Neural cell (in vitro differentiated cells): ENCODE measurements around the gene THRB. TPM values are rescaled to one million over a fixed set of nuclear protein-coding genes. Genes with fewer than 3 reads are reported as not detected.

ENCODE experiments used
- H2AFZ ChIP-seq: fragments of 200-600, 300-800 bp; sonication (generic), shearing (Covaris generic); 2 replicates; pipeline ENCODE4 v1.6.0; 2014; ENCODE audit warnings: low read depth, mild to moderate bottlenecking, antibody characterized with exemption, low read length, moderate library complexity
- H3F3A ChIP-seq: fragments of 200-600 bp; shearing (Covaris generic); 2 replicates; pipeline ENCODE4 v1.6.1; 2016; ENCODE audit warnings: mild to moderate bottlenecking, moderate library complexity, mixed read lengths, antibody characterized with exemption, low read length; ENCODE audit not compliant: insufficient read depth, poor library complexity, severe bottlenecking
- H3K27ac ChIP-seq: fragments of 200-600, 300-800 bp; sonication (generic), shearing (Covaris generic); 2 replicates; pipeline ENCODE4 v1.5.1; 2014; ENCODE audit warnings: mild to moderate bottlenecking, low read length, moderate library complexity
- H3K27me3 ChIP-seq: fragments of 300-800, 200-600 bp; sonication (generic), shearing (Covaris generic); 2 replicates; pipeline ENCODE4 v1.6.0; 2014; ENCODE audit warnings: mild to moderate bottlenecking, low read depth, low read length, moderate library complexity; ENCODE audit not compliant: insufficient read depth
- H3K36me3 ChIP-seq: fragments of 300-800, 200-600 bp; sonication (generic), shearing (Covaris generic); 2 replicates; pipeline ENCODE4 v1.5.1; 2014; ENCODE audit warnings: mild to moderate bottlenecking, antibody characterized with exemption, low read length, moderate library complexity; ENCODE audit not compliant: insufficient read depth
- H3K4me2 ChIP-seq: fragments of 300-800, 200-600 bp; sonication (generic), shearing (Covaris generic); 2 replicates; pipeline ENCODE4 v1.6.0; 2014; ENCODE audit warnings: mild to moderate bottlenecking, low read length
- H3K4me3 ChIP-seq: fragments of 300-800, 200-600 bp; sonication (generic), shearing (Covaris generic); 2 replicates; pipeline ENCODE4 v1.5.1; 2014; ENCODE audit warnings: mild to moderate bottlenecking, low read length, moderate library complexity
- H3K79me2 ChIP-seq: fragments of 200-600 bp; shearing (Covaris generic); replicated peaks from 2 replicates; pipeline ENCODE4 v1.6.0; 2014; ENCODE audit warnings: mild to moderate bottlenecking, low read length, moderate library complexity; ENCODE audit not compliant: insufficient read depth
- H3K9ac ChIP-seq: fragments of 300-800, 200-600 bp; sonication (generic), shearing (Covaris generic); 2 replicates; pipeline ENCODE4 v1.6.1; 2016; ENCODE audit warnings: mild to moderate bottlenecking, low read length, mixed read lengths
- H3K9me2 ChIP-seq: fragments of 200-600 bp; shearing (Covaris generic); 2 replicates; pipeline ENCODE4 v1.6.1; 2016; ENCODE audit warnings: mild to moderate bottlenecking, low read length, mixed read lengths; ENCODE audit not compliant: insufficient read depth
- H3K9me3 ChIP-seq: fragments of 200-600, 300-800 bp; sonication (generic), shearing (Covaris generic); 2 replicates; pipeline ENCODE4 v1.6.1; 2016; ENCODE audit warnings: mild to moderate bottlenecking, mixed run types, low read length, moderate library complexity, mixed read lengths
- H4K20me1 ChIP-seq: fragments of 200-600 bp; shearing (Covaris generic); 2 replicates; pipeline ENCODE4 v1.6.1; 2016; ENCODE audit warnings: mild to moderate bottlenecking, mixed run types; ENCODE audit not compliant: insufficient read depth
- CTCF ChIP-seq: fragments of 450-650 bp; IDR thresholded peaks from 2 replicates; pipeline ENCODE4 v1.5.1; 2014; ENCODE audit warnings: antibody characterized with exemption, mild to moderate bottlenecking, moderate library complexity; ENCODE audit not compliant: poor library complexity, severe bottlenecking
- EP300 ChIP-seq: fragments of 450-650 bp; conservative IDR thresholded peaks from 2 replicates; pipeline ENCODE4 v1.6.1; 2014; ENCODE audit warnings: antibody characterized with exemption, mild to moderate bottlenecking, moderate library complexity; ENCODE audit not compliant: poor library complexity, severe bottlenecking
- EZH2 ChIP-seq: fragments of 200-600, 300-800 bp; shearing (Covaris generic), sonication (generic); IDR thresholded peaks from 2 replicates; pipeline ENCODE4 v1.6.1; 2014; ENCODE audit warnings: antibody characterized with exemption, low read length, borderline replicate concordance, mild to moderate bottlenecking; ENCODE audit not compliant: insufficient read depth, poor library complexity, severe bottlenecking
- MXI1 ChIP-seq: fragments of 450-650 bp; conservative IDR thresholded peaks from 2 replicates; pipeline ENCODE4 v1.6.1; 2014; ENCODE audit warnings: antibody characterized with exemption, mild to moderate bottlenecking; ENCODE audit not compliant: poor library complexity, severe bottlenecking
- POLR2AphosphoS5 ChIP-seq: IDR thresholded peaks from 2 replicates; pipeline ENCODE4 v1.6.1; 2012
- RAD21 ChIP-seq: fragments of 450-650 bp; conservative IDR thresholded peaks from 2 replicates; pipeline ENCODE4 v1.6.1; 2014; ENCODE audit warnings: antibody characterized with exemption, mild to moderate bottlenecking, moderate library complexity
- REST ChIP-seq: IDR thresholded peaks from 2 replicates; pipeline ENCODE4 v1.6.1; 2012; ENCODE audit warnings: borderline replicate concordance
- SMC3 ChIP-seq: fragments of 450-650 bp; conservative IDR thresholded peaks from 2 replicates; pipeline ENCODE4 v1.6.1; 2014; ENCODE audit warnings: antibody characterized with exemption, mild to moderate bottlenecking, moderate library complexity; ENCODE audit not compliant: poor library complexity
- TAF1 ChIP-seq: IDR thresholded peaks from 2 replicates; pipeline ENCODE4 v1.6.1; 2012; ENCODE audit warnings: low read depth
- polyA plus RNA-seq: library from polyadenylated mRNA; depleted of rRNA; stranded (reverse); fragments of >200 nt; gene quantifications from 2 replicates; pipeline ENCODE4 v1.2.3, GENCODE V29; 2014

THRB gene
- polyA plus RNA-seq, 1 donor from 2014 or later: 1.7 TPM

GRCh38 chr3:24530471-24530870, 35.8 kb upstream of the THRB start:
- no peak overlapping the region for H3K9ac ChIP-seq
- no peaks in the 10 kb centered on the region for H3K79me2 ChIP-seq
- H2AFZ ChIP-seq: no peak overlapping the region
- no peak overlapping the region for H3K4me2 ChIP-seq
- no peaks in the 10 kb centered on the region for H3K27me3 ChIP-seq
- no peaks in the 10 kb centered on the region for H4K20me1 ChIP-seq
- H3K36me3 ChIP-seq: no peaks in the 10 kb centered on the region
- no peaks in the 10 kb centered on the region for H3K9me3 ChIP-seq
- no peaks in the 10 kb centered on the region for H3F3A ChIP-seq
- no peak overlapping the region for H3K4me3 ChIP-seq
- H3K27ac ChIP-seq: no peak overlapping the region
- H3K9me2 ChIP-seq: no peaks in the 10 kb centered on the region
- TF ChIP-seq TAF1 (no peak), CTCF (no peak), REST (no peak), RAD21 (no peak), EZH2 (no peak), SMC3 (no peak), POLR2AphosphoS5 (no peak), MXI1 (no peak), EP300 (no peak)

DNA sequence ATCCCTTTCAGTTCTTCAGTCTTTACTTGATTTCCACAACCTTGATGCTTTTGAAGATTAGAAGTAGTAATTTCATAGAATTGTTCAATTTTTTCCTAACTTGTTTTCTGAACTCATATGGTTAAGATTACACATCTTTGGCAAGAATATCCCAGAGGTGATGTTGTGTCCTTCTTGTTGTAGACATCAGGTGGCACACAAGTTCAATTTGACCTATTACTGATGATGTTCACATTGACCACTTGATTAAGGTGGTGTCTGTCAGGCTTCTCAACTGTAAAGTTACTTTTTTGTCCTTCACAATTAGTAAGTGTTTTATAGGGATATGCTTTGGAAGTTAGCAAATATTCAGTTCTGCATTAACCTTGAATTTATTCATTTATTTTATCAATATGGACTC, 34.6 kb upstream of the THRB start:
- no peaks in the 10 kb centered on the region for H3F3A ChIP-seq
- peaks cover 3% of the 10 kb centered on the region for H3K27me3 ChIP-seq
- TF ChIP-seq MXI1 (no peak), REST (no peak), SMC3 (no peak), POLR2AphosphoS5 (no peak), TAF1 (no peak), EZH2 (no peak), EP300 (no peak), RAD21 (no peak), CTCF (no peak)
- no peak overlapping the region for H3K4me2 ChIP-seq
- no peaks in the 10 kb centered on the region for H4K20me1 ChIP-seq
- H3K4me3 ChIP-seq: no peak overlapping the region
- H3K27ac ChIP-seq: no peak overlapping the region
- H3K9ac ChIP-seq: no peak overlapping the region
- H3K9me3 ChIP-seq: no peaks in the 10 kb centered on the region
- H2AFZ ChIP-seq: no peak overlapping the region
- H3K36me3 ChIP-seq: no peaks in the 10 kb centered on the region
- no peaks in the 10 kb centered on the region for H3K9me2 ChIP-seq
- no peaks in the 10 kb centered on the region for H3K79me2 ChIP-seq
